Gastroesophageal sphincter (tissue), 3 donors: ENCODE data around the gene ADH1B.

Experiments used
- CTCF ChIP-seq, 4 experiments: fragments of 200-600 bp in 2 of 4; fragments of 450-650 bp in 2 of 4; sonication (generic) in 1 of 4; IDR thresholded peaks; one replicate each; pipeline ENCODE4 v1.5.1; 2017 to 2019; ENCODE audit warnings: antibody characterized with exemption in 4 of 4, mild to moderate bottlenecking in 2 of 4, moderate library complexity in 2 of 4
- POLR2A ChIP-seq, 2 donors: fragments of 450-650 bp; IDR thresholded peaks; one replicate each; pipeline ENCODE4 v1.6.1; 2017; ENCODE audit warnings: antibody characterized with exemption in 2 of 2, mild to moderate bottlenecking in 2 of 2, moderate library complexity in 1 of 2
- POLR2AphosphoS5 ChIP-seq: sonication (generic); formaldehyde crosslinking; IDR thresholded peaks from one replicate; pipeline ENCODE4 v1.6.1; 2017; ENCODE audit warnings: antibody characterized with exemption

GRCh38 chr4:99349338-99349737, 28.1 kb upstream of the ADH1B start:
- no peak for TF ChIP-seq CTCF (IDR thresholded peaks at IDR 0.05)
- no peak for TF ChIP-seq POLR2AphosphoS5
- TF ChIP-seq POLR2A (IDR thresholded peaks at IDR 0.05): no peak
